HG03135 (cell line): ENCODE measurements around the gene ADPGK.
"Not testable (repeated sequence)": the region's sequence is repeated elsewhere in the genome, so short reads cannot be mapped to it uniquely, and the experiment has no call there.

Experiments used
- ATAC-seq: cut with Tn5 transposase; IDR thresholded peaks from one replicate; pipeline ENCODE4 v1.9.1; 2021; ENCODE audit warnings: mild to moderate bottlenecking, moderate library complexity; ENCODE audit not compliant: unreplicated experiment

ADPGK gene

GRCh38 chr15:72783640-72784455 lies at the start of gene ADPGK:
Gene ADPGK (minus strand): TSS chr15:72783758. CDS start chr15:72783691, 67 bp downstream.
- peak; percentile 65 for ATAC-seq

- ATAC-seq = no peak
These were observed 43.7 kb upstream of the ADPGK start for GRCh38 chr15:72827226-72827625.

- no peak for ATAC-seq
These were observed 43.1 kb upstream of the ADPGK start for GRCh38 chr15:72826611-72827010.

- no peak for ATAC-seq
These were observed 42.3 kb upstream of the ADPGK start for GRCh38 chr15:72825829-72826228.

- ATAC-seq = no peak
These were observed 41.2 kb upstream of the ADPGK start for GRCh38 chr15:72824781-72825180.

- no peak for ATAC-seq
These were observed 40.6 kb upstream of the ADPGK start for GRCh38 chr15:72824112-72824511.

- ATAC-seq = no peak
These were observed 36.7 kb upstream of the ADPGK start for GRCh38 chr15:72820278-72820677.

- no peak for ATAC-seq
These were observed 35.1 kb upstream of the ADPGK start for GRCh38 chr15:72818632-72819031.

- no peak for ATAC-seq
These were observed 29.9 kb upstream of the ADPGK start for GRCh38 chr15:72813345-72814004.

GRCh38 chr15:72809329-72809728 lies 25.8 kb upstream of the ADPGK start:
- ATAC-seq = no peak

- not testable (repeated sequence) for ATAC-seq
These were observed 23.8 kb upstream of the ADPGK start for GRCh38 chr15:72807346-72807745.

GRCh38 chr15:72803006-72803405 lies 19.4 kb upstream of the ADPGK start:
- ATAC-seq = no peak

GRCh38 chr15:72801590-72802325 lies 18.2 kb upstream of the ADPGK start:
- ATAC-seq = no peak

GRCh38 chr15:72800833-72801481 lies 17.4 kb upstream of the ADPGK start:
- ATAC-seq = no peak

GRCh38 chr15:72797834-72798233 lies 14.3 kb upstream of the ADPGK start:
- ATAC-seq = no peak

- no peak for ATAC-seq
These were observed 13.8 kb upstream of the ADPGK start for GRCh38 chr15:72797338-72797689.

GRCh38 chr15:72796515-72797337 lies 13.2 kb upstream of the ADPGK start:
- peak; percentile 52 for ATAC-seq

- no peak for ATAC-seq
These were observed 12.6 kb upstream of the ADPGK start for GRCh38 chr15:72796210-72796514.

- no peak for ATAC-seq
These were observed 10.5 kb upstream of the ADPGK start for GRCh38 chr15:72793766-72794660.

- ATAC-seq = no peak
These were observed 8.9 kb upstream of the ADPGK start for GRCh38 chr15:72792431-72792830.
